Heart left ventricle (tissue), 13 donors: ENCODE measurements around the gene SBNO2.

ENCODE experiments used
- POLR2A ChIP-seq, 2 donors: fragments of 450-650 bp; IDR thresholded peaks; one replicate each; pipeline ENCODE4 v1.6.1; 2017; ENCODE audit warnings: antibody characterized with exemption in 2 of 2, mild to moderate bottlenecking in 2 of 2, moderate library complexity in 2 of 2
- TF ChIP-seq, protein P1 (sequence below), 12 donors: fragments of 200-600 bp; sonication (generic) in 4 of 12; IDR thresholded peaks; one replicate each; pipeline versions ENCODE4 v1.5.0 to v1.8.0; 2018 to 2022; ENCODE audit warnings: antibody characterized with exemption in 12 of 12, mild to moderate bottlenecking in 5 of 12
- donor health status: ischemic (EF 13 %, LVEDD 7.1; RV severe dilation, severe dysfunction).
- donor health status: DM: no; HTN: yes; CAD: no.
- donor health status: DM: no; HTN: no; CAD: no.
- donor health status: ischemic (EF 25% LVEDD 6.9; RV normal size, moderate dysfunction).
- donor health status: ischemic (EF 25% LVEDD 5.7; RV mildly dilated, moderate dysfunction).
- donor health status: ischemic (EF 35%, LVEDD 5.7; RV mildly dilated, moderate dysfunction).
- donor health status: nonischemic (EF 11% LVEDD 7.7; RV severe dilation, severe dysfunction).
- donor health status: DM: yes; HTN: yes; CAD: no.
- donor health status: PGD.
- donor health status: ischemic (EF 29% LVEDD 5.4; RV normal size, mild dysfunction).
- donor health status: nonischemic (EF 23%, LVEDD 6.1; RV moderate dilation, normal function).

DNA sequence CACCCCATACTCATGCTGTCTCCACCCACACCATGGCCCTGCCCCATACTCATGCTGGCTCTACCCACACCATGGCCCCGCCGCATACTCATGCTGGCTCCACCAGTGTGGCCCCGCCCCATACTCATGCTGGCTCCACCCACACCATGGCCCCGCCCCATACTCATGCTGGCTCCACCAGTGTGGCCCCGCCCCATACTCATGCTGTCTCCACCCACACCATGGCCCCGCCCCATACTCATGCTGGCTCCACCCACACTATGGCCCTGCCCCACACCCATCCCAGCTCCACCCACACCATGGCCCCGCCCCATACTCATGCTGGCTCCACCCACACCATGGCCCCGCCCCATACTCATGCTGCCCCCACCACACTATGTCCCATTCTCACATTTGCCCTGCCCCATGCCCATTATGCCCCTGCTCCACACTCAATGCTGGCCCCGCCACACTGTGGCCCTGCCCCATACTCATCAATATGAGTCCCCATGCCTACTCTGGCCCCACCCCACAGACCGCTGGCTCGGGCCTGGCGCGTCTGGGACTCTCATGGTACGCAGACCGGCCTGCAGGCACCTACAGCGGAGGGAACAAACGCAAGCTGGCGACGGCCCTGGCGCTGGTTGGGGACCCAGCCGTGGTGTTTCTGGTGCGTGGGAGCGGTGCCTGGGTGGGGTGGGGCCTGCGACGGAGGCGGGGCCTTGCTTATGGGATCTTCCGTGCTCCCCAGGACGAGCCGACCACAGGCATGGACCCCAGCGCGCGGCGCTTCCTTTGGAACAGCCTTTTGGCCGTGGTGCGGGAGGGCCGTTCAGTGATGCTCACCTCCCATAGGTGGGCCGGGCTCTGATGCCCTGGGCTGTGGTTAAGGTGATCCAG lies 110.8 kb downstream of the SBNO2 start:
- TF ChIP-seq, protein P1, sequence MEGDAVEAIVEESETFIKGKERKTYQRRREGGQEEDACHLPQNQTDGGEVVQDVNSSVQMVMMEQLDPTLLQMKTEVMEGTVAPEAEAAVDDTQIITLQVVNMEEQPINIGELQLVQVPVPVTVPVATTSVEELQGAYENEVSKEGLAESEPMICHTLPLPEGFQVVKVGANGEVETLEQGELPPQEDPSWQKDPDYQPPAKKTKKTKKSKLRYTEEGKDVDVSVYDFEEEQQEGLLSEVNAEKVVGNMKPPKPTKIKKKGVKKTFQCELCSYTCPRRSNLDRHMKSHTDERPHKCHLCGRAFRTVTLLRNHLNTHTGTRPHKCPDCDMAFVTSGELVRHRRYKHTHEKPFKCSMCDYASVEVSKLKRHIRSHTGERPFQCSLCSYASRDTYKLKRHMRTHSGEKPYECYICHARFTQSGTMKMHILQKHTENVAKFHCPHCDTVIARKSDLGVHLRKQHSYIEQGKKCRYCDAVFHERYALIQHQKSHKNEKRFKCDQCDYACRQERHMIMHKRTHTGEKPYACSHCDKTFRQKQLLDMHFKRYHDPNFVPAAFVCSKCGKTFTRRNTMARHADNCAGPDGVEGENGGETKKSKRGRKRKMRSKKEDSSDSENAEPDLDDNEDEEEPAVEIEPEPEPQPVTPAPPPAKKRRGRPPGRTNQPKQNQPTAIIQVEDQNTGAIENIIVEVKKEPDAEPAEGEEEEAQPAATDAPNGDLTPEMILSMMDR (IDR thresholded peaks at IDR 0.05), result no peak
- TF ChIP-seq POLR2A (IDR thresholded peaks at IDR 0.05), result no peak
